ENCODE data around the gene TRIP10.

GRCh38 chr19:6720369-6721137 lies 18.9 kb upstream of the TRIP10 start, which contains the start of gene C3:
- no peak for TF ChIP-seq EZH2phosphoT487 (IDR thresholded peaks at IDR 0.05; ENCODE audit: borderline replicate concordance, low read length)
- TF ChIP-seq CTCF (conservative IDR thresholded peaks at IDR 0.05; ENCODE audit: low read depth, low read length): no peak
